Ectodermal cell (in vitro differentiated cells): ENCODE measurements around the gene SSR3.

Experiments
- H3K27ac ChIP-seq: 2 replicates; pipeline ENCODE4 v1.7.0; 2013; ENCODE audit warnings: mild to moderate bottlenecking, low read depth, low read length; ENCODE audit not compliant: insufficient read depth, poor library complexity, severe bottlenecking
- H3K27me3 ChIP-seq: 2 replicates; pipeline ENCODE4 v1.7.0; 2013; ENCODE audit warnings: mild to moderate bottlenecking, low read length; ENCODE audit not compliant: insufficient read depth, control insufficient read depth, poor library complexity, severe bottlenecking
- H3K36me3 ChIP-seq: one replicate; pipeline ENCODE4 v1.7.0; 2013; ENCODE audit warnings: low read length; ENCODE audit not compliant: control insufficient read depth, insufficient read depth
- H3K4me1 ChIP-seq: one replicate; pipeline ENCODE4 v1.7.0; 2013; ENCODE audit warnings: low read length; ENCODE audit not compliant: control insufficient read depth, insufficient read depth
- H3K4me3 ChIP-seq: 2 replicates; pipeline ENCODE4 v1.7.0; 2013; ENCODE audit warnings: low read depth, low read length, control low read depth; ENCODE audit not compliant: insufficient read depth
- H3K9me3 ChIP-seq: 2 replicates; pipeline ENCODE4 v1.7.0; 2013; ENCODE audit warnings: mild to moderate bottlenecking, low read length, moderate library complexity; ENCODE audit not compliant: control insufficient read depth
- WGBS, 2 experiments: methylation state at CpG; one replicate each; pipeline ENCODE4 v1.1.7; 2013; ENCODE audit warnings: missing lambda C conversion rate in 2 of 2; 5-methylcytosine and 5-hydroxymethylcytosine counted together

The SSR3 gene

DNA sequence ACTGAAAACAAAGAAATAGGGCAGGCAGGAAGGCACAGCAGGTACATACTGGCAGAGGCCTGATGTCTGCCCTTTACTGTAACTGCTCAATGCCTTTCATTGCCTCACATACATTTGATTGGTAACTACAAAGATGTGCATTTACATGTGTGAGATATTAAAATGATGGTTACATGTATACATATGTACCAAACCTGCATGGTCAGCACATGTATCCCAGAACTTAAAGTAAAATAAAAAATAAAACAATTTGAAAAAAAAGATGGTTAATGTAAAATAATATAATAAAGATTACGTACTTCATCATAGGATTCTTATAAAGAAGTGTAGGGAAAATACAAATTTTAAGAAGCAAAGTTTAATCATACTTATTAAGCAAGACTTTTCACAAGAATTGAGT, 15.1 kb downstream of the SSR3 start:
- H3K36me3 ChIP-seq: peaks cover 12% of the 10 kb centered on the region
- no CpG with 5 or more reads among the region's 1 CpG for WGBS, 2 experiments
- no peak overlapping the region for H3K27ac ChIP-seq
- H3K4me1 ChIP-seq: no peaks in the 10 kb centered on the region
- no peaks in the 10 kb centered on the region for H3K27me3 ChIP-seq
- no peaks in the 10 kb centered on the region for H3K9me3 ChIP-seq
- no peak overlapping the region for H3K4me3 ChIP-seq

DNA sequence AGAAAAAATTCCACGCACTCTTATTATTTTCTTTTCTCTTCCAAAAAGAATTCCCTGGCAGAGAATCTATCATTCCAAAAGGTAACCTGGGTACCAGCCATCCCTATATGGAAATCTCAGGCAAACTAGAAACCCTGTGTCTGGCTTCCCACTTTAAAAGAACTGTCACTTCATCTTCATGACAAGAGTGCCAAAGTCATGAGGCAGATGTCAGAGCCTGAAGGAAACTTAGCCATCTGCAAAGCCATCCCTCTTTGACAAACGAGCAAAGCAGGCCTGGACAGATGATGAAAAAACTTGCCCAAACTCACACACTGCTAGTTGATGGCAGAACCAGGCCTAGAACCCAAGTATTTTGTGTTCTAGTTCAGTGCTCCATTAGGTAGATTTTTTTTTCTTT, 15.9 kb downstream of the SSR3 start:
- Histone ChIP-seq H3K36me3 (peaks cover 11% of the 10 kb centered on the region), H3K4me3 (no peak overlapping the region), H3K27ac (no peak overlapping the region), H3K4me1 (no peaks in the 10 kb centered on the region), H3K9me3 (no peaks in the 10 kb centered on the region), H3K27me3 (no peaks in the 10 kb centered on the region)
- WGBS, 2 experiments: 88 to 96% methylated on average over 2 of the region's 2 CpGs

GRCh38 chr3:156536524-156537316, 18.2 kb downstream of the SSR3 start:
- H3K4me3 ChIP-seq: no peak overlapping the region
- H3K27ac ChIP-seq: no peak overlapping the region
- no peaks in the 10 kb centered on the region for H3K9me3 ChIP-seq
- no peaks in the 10 kb centered on the region for H3K36me3 ChIP-seq
- no peaks in the 10 kb centered on the region for H3K4me1 ChIP-seq
- 95% methylated on average over 3 to 5 of the region's 6 CpGs for whole genome bisulfite sequencing, 2 experiments
- no peaks in the 10 kb centered on the region for H3K27me3 ChIP-seq

DNA sequence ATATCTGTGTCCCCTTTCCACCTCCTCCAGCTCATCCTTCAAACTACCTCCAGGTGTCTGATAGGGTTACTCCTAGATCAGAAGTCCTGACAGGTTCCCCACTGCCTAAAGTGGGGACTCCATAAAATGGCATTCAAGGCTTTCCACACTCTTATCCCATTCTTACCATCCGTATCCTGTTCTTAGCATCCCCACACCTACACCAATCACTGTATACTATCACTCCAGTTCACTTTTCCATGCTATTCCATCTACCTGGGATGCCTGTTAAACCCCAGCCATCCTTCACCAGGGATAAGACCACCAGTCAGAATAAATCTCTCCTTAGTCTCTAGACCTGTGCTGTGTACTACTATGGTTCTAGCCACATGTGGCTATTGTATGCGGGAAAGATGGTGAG, 19.1 kb downstream of the SSR3 start:
- H3K36me3 ChIP-seq: no peaks in the 10 kb centered on the region
- H3K4me3 ChIP-seq: no peak overlapping the region
- 92 to 97% methylated on average over 2 of the region's 2 CpGs for WGBS, 2 experiments
- H3K9me3 ChIP-seq: no peaks in the 10 kb centered on the region
- no peak overlapping the region for H3K27ac ChIP-seq
- H3K4me1 ChIP-seq: no peaks in the 10 kb centered on the region
- no peaks in the 10 kb centered on the region for H3K27me3 ChIP-seq

DNA sequence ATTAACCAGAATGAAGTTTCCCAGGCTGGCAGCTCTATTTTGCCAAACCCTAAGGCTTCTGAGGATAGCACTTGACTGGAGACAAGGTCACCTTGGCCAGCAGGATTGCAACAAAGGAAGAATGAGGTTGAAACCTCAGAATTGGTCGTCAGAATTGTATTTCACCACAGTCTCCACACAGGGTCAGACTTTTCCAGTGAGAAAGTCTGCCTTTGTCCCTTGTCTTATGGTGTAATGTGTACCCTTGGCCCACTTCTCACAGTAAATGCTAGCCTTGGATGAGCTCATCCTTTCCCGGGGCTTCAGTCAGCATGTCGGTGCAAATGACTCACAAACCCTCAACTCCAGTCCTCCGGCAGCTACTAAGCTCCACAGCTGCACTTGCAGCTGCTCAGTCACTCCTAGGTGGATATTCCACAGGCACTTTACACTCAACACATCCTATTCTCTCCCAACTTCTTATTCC, 19.7 kb downstream of the SSR3 start:
- 60 to 67% methylated on average over 4 of the region's 4 CpGs for WGBS, 2 experiments
- H3K4me3 ChIP-seq: no peak overlapping the region
- no peaks in the 10 kb centered on the region for H3K9me3 ChIP-seq
- H3K36me3 ChIP-seq: no peaks in the 10 kb centered on the region
- no peaks in the 10 kb centered on the region for H3K4me1 ChIP-seq
- no peaks in the 10 kb centered on the region for H3K27me3 ChIP-seq
- no peak overlapping the region for H3K27ac ChIP-seq

DNA sequence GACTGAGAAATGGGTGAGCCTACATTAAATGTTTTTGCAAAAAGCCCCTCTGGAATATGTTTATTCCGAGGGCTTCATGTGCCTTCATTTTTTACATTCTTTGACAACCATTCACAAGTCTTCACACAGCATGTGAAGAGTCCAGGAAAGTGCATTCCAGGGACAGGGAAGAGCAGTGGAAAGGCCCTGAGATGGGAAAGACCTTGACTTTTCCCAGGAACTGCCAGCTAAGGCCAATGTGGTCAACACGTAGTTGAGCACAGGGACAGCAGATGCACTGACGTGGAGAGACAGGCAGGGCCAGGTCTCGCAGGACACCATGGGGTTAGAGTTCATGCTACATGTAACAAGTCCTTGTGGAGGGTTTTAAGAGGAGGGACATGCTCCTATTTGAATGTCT, 21.7 kb downstream of the SSR3 start:
- H3K36me3 ChIP-seq: no peaks in the 10 kb centered on the region
- WGBS, 2 experiments: 88 to 91% methylated on average over 4 of the region's 4 CpGs
- H3K4me1 ChIP-seq: no peaks in the 10 kb centered on the region
- H3K27me3 ChIP-seq: no peaks in the 10 kb centered on the region
- no peaks in the 10 kb centered on the region for H3K9me3 ChIP-seq
- no peak overlapping the region for H3K4me3 ChIP-seq
- H3K27ac ChIP-seq: no peak overlapping the region

GRCh38 chr3:156532730-156533129, 22.2 kb downstream of the SSR3 start:
- Histone ChIP-seq H3K4me3 (no peak overlapping the region), H3K9me3 (no peaks in the 10 kb centered on the region), H3K4me1 (no peaks in the 10 kb centered on the region), H3K36me3 (no peaks in the 10 kb centered on the region), H3K27me3 (no peaks in the 10 kb centered on the region), H3K27ac (no peak overlapping the region)
- WGBS, 2 experiments: 45 to 56% methylated on average over 2 to 3 of the region's 3 CpGs

DNA sequence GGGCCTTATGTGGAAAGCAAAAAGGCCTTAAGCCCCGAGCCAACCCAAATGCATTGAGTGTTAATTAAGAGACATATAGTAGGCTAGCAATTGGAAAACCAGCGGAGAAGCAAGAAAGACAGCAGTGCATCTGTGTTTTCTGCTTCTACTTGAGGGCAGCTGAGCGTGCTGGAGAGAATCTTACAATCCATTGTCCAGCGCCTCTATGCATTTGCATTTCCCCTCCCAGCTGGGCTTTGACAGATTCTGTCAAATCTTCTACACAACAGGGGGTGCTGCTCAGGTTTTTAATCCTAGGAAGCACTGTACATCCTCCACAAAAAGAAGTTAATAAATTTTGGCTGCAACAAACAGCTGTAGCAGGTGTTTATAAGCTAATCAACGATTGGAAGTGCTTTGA, 23.9 kb downstream of the SSR3 start:
- WGBS, 2 experiments: 82 to 85% methylated on average over 5 of the region's 5 CpGs

DNA sequence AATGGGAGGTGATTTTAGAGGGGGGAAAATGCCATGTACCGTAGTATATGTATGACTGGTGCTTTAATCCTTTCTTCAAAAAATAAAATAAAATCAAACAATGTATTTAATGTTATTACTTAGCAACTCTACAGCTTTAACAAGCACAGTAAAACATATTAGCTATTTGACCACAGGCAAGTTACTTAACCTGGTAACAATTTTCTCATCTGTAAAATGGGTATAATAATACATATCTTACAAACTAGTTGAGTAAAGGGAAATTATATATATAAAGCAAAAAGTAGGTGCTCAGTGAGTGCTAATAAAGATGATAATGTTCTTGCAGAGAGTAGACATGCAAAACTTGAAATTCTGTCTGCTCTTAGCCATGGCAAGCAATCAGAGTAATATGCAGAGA, 27.9 kb downstream of the SSR3 start:
- Histone ChIP-seq H3K4me3 (no peak overlapping the region), H3K36me3 (no peaks in the 10 kb centered on the region), H3K27ac (no peak overlapping the region), H3K9me3 (no peaks in the 10 kb centered on the region), H3K27me3 (no peaks in the 10 kb centered on the region), H3K4me1 (no peaks in the 10 kb centered on the region)
- WGBS, 2 experiments: 71% methylated on average over 1 of the region's 1 CpG; no CpG with 5 or more reads in 1 of the 2 experiments

More for the DNA sequence above, 23.9 kb downstream of the SSR3 start:
- Histone ChIP-seq H3K9me3 (no peaks in the 10 kb centered on the region), H3K4me3 (no peak overlapping the region), H3K4me1 (no peaks in the 10 kb centered on the region), H3K27ac (no peak overlapping the region), H3K27me3 (no peaks in the 10 kb centered on the region), H3K36me3 (no peaks in the 10 kb centered on the region)

GRCh38 chr3:156525808-156526207, 29.1 kb downstream of the SSR3 start:
- Histone ChIP-seq H3K27ac (no peak overlapping the region), H3K4me1 (no peaks in the 10 kb centered on the region), H3K36me3 (no peaks in the 10 kb centered on the region), H3K9me3 (no peaks in the 10 kb centered on the region), H3K27me3 (no peaks in the 10 kb centered on the region), H3K4me3 (no peak overlapping the region)
- 91 to 92% methylated on average over 1 of the region's 1 CpG for WGBS, 2 experiments
